ENCODE data around the gene EFL1. TPM values are rescaled to one million over a fixed set of nuclear protein-coding genes. Genes with fewer than 3 reads are reported as not detected.
"Not testable (repeated sequence)": the region's sequence is repeated elsewhere in the genome, so short reads cannot be mapped to it uniquely, and the experiment has no call there.

EFL1 gene
- total and polyA plus RNA-seq, 2 donors (not counting 1 experiment from before 2014, with no cell fraction given): 19.1 to 29.9 TPM

DNA sequence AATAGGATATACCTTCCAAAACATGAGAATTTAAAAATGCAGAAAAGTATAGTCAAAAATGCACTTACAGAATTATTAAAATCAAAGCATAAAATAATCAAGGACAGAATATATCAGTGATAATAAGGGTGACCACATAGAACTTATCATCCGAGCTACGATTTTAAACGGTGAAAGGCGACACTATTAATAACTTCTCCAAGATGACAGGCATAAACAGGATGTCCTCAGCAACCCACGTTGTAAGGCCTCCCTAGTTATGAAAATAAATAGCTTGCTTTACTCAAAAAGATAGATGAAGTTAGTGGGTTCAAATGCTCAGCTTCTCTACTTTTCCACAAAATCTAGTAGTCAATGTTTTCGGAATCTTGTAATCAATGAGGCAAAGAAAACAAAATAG, 68.0 kb downstream of the EFL1 start:
- H3K9me3 ChIP-seq (ENCODE audit: control insufficient read depth, insufficient read depth, low read depth, low read length); H3K9ac ChIP-seq (ENCODE audit: insufficient read depth, low read length); H4K20me1 ChIP-seq (ENCODE audit: control insufficient read depth, extremely low read depth, insufficient read depth, low read length); H3K27ac ChIP-seq (ENCODE audit: insufficient read depth, low read length); DNase-seq (ENCODE audit: low read depth in 2 of 2); H3K27me3 ChIP-seq (ENCODE audit: control insufficient read depth, insufficient read depth, low read length); H3K4me1 ChIP-seq (ENCODE audit: control insufficient read depth, extremely low read depth, insufficient read depth, low read length); H3K4me2 ChIP-seq (ENCODE audit: extremely low read depth, insufficient read depth, low read length); H3K36me3 ChIP-seq (ENCODE audit: control insufficient read depth, insufficient read depth, low read length); H2AFZ ChIP-seq (ENCODE audit: low read length); H3K4me3 ChIP-seq (replicated peaks in 1 of 4; ENCODE audit: control extremely low read depth in 1 of 4, insufficient read depth in 1 of 4, low read depth in 3 of 4, low read length in 4 of 4); H3K79me2 ChIP-seq (ENCODE audit: control insufficient read depth, insufficient read depth, low read length): not testable (repeated sequence)

DNA sequence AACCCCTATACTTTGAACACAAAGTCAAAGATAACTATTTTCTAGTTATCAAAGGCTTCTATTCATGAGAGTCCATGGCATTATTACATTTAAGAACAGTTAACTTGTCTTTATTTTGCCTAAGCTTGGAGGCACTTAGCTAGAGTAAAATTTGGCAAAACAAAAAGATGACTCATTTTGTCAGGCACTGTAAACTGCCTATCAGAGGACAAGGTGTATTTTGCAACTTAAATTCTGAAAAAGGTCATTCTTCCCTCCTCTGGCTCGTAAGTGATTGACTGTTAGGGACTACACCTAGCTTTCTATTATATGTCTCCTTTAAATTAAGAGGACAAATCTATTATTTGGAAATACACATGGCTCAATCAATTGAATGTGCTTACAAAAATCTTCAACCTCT, 69.1 kb downstream of the EFL1 start:
- not testable (repeated sequence) for H3K4me1 ChIP-seq (ENCODE audit: control insufficient read depth, extremely low read depth, insufficient read depth, low read length); H3K79me2 ChIP-seq (ENCODE audit: control insufficient read depth, insufficient read depth, low read length); H3K27ac ChIP-seq (ENCODE audit: insufficient read depth, low read length); H3K9me3 ChIP-seq (ENCODE audit: control insufficient read depth, insufficient read depth, low read depth, low read length); H3K36me3 ChIP-seq (ENCODE audit: control insufficient read depth, insufficient read depth, low read length); H3K27me3 ChIP-seq (ENCODE audit: control insufficient read depth, insufficient read depth, low read length); H3K4me2 ChIP-seq (ENCODE audit: extremely low read depth, insufficient read depth, low read length); H3K9ac ChIP-seq (ENCODE audit: insufficient read depth, low read length); H3K4me3 ChIP-seq (replicated peaks in 1 of 4; ENCODE audit: control extremely low read depth in 1 of 4, insufficient read depth in 1 of 4, low read depth in 3 of 4, low read length in 4 of 4); H4K20me1 ChIP-seq (ENCODE audit: control insufficient read depth, extremely low read depth, insufficient read depth, low read length); H2AFZ ChIP-seq (ENCODE audit: low read length); DNase-seq (ENCODE audit: low read depth in 2 of 2)

GRCh38 chr15:82192394-82192793, 70.1 kb downstream of the EFL1 start:
- not testable (repeated sequence) for H3K9me3 ChIP-seq (ENCODE audit: control insufficient read depth, insufficient read depth, low read depth, low read length); H3K36me3 ChIP-seq (ENCODE audit: control insufficient read depth, insufficient read depth, low read length); H3K27me3 ChIP-seq (ENCODE audit: control insufficient read depth, insufficient read depth, low read length); H3K79me2 ChIP-seq (ENCODE audit: control insufficient read depth, insufficient read depth, low read length); H3K4me2 ChIP-seq (ENCODE audit: extremely low read depth, insufficient read depth, low read length); H4K20me1 ChIP-seq (ENCODE audit: control insufficient read depth, extremely low read depth, insufficient read depth, low read length); H3K4me3 ChIP-seq (replicated peaks in 1 of 4; ENCODE audit: control extremely low read depth in 1 of 4, insufficient read depth in 1 of 4, low read depth in 3 of 4, low read length in 4 of 4); H2AFZ ChIP-seq (ENCODE audit: low read length); H3K27ac ChIP-seq (ENCODE audit: insufficient read depth, low read length); H3K4me1 ChIP-seq (ENCODE audit: control insufficient read depth, extremely low read depth, insufficient read depth, low read length); H3K9ac ChIP-seq (ENCODE audit: insufficient read depth, low read length)
- DNase-seq (ENCODE audit: low read depth in 2 of 2): peak; percentile 4 to 28

DNA sequence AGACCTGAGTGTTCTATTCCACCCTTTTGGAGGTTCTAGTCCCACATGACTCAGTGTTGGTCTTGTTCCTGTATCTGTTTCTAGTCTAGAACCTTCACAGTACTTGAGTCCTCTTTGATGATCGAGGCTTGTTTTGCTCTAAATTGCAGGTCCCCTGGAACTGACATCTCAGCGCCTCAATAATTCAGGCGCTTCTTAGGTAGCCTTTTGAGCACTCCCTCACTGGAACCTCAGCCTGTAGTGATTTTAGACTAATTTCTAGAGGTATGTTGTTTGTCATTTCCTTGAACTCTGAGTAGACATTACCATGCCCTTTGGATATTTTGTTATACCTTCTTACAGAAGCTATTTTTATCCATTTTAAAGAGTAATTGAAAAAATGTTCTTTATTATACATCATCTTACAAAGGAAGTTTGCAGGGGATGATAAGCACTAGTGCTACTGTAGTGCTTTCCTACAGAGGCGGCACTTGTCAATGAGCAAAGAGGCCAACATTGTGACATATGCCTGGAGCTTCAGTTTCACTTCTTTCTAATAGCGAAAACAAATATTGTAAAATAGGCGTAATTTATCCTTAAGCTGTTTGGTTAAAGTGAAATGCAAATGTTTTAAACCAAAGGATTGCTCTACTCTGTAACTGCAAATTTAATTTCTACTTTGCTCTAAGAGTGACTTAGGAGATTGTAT, 75.7 kb downstream of the EFL1 start:
- no peak overlapping the region for H3K4me2 ChIP-seq (ENCODE audit: extremely low read depth, insufficient read depth, low read length)
- H3K4me3 ChIP-seq (replicated peaks in 1 of 4; ENCODE audit: control extremely low read depth in 1 of 4, insufficient read depth in 1 of 4, low read depth in 3 of 4, low read length in 4 of 4): no peak overlapping the region
- no peaks in the 10 kb centered on the region for H3K9me3 ChIP-seq (ENCODE audit: control insufficient read depth, insufficient read depth, low read depth, low read length)
- no peaks in the 10 kb centered on the region for H3K36me3 ChIP-seq (ENCODE audit: control insufficient read depth, insufficient read depth, low read length)
- H4K20me1 ChIP-seq (ENCODE audit: control insufficient read depth, extremely low read depth, insufficient read depth, low read length): no peaks in the 10 kb centered on the region
- no peaks in the 10 kb centered on the region for H3K27me3 ChIP-seq (ENCODE audit: control insufficient read depth, insufficient read depth, low read length)
- H3K9ac ChIP-seq (ENCODE audit: insufficient read depth, low read length): no peak overlapping the region
- H3K27ac ChIP-seq (ENCODE audit: insufficient read depth, low read length): no peak overlapping the region
- DNase-seq (ENCODE audit: low read depth in 2 of 2): no peak
- TF ChIP-seq, protein P1, sequence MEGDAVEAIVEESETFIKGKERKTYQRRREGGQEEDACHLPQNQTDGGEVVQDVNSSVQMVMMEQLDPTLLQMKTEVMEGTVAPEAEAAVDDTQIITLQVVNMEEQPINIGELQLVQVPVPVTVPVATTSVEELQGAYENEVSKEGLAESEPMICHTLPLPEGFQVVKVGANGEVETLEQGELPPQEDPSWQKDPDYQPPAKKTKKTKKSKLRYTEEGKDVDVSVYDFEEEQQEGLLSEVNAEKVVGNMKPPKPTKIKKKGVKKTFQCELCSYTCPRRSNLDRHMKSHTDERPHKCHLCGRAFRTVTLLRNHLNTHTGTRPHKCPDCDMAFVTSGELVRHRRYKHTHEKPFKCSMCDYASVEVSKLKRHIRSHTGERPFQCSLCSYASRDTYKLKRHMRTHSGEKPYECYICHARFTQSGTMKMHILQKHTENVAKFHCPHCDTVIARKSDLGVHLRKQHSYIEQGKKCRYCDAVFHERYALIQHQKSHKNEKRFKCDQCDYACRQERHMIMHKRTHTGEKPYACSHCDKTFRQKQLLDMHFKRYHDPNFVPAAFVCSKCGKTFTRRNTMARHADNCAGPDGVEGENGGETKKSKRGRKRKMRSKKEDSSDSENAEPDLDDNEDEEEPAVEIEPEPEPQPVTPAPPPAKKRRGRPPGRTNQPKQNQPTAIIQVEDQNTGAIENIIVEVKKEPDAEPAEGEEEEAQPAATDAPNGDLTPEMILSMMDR (conservative IDR thresholded peaks at IDR 0.05 in 1 of 2, IDR thresholded peaks at IDR 0.05 in 1 of 2; ENCODE audit: low read depth in 1 of 2, low read length in 2 of 2): no peak
- no peak for TF ChIP-seq EZH2 (IDR thresholded peaks at IDR 0.05; ENCODE audit: low read length, missing control alignments)
- peaks cover 2% of the 10 kb centered on the region for H3K4me1 ChIP-seq (ENCODE audit: control insufficient read depth, extremely low read depth, insufficient read depth, low read length)
- H2AFZ ChIP-seq (ENCODE audit: low read length): no peak overlapping the region
- H3K79me2 ChIP-seq (ENCODE audit: control insufficient read depth, insufficient read depth, low read length): no peaks in the 10 kb centered on the region

Measured in fibroblast of lung (primary cell).